ENCODE measurements around the gene CMTM1.

The CMTM1 gene

DNA sequence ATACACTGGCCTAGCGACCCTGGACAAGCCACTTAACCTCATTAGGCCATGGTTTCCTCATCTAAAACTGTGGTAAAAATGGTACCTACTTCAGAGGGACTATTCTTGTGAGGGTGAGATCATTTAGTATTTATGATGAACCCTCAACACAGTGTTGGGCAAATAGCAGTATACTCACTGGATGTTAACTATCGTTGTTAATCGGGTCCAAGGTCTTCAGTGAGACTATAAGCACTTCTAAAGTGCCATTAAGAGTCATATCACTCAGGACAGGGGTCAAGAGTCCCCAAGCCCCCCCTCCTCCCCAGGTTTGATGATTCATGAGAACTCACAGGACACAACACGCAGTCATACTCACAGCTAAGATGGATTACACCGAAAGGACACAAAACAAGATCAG, 27.3 kb upstream of the CMTM1 start:
- TF ChIP-seq, protein P1, sequence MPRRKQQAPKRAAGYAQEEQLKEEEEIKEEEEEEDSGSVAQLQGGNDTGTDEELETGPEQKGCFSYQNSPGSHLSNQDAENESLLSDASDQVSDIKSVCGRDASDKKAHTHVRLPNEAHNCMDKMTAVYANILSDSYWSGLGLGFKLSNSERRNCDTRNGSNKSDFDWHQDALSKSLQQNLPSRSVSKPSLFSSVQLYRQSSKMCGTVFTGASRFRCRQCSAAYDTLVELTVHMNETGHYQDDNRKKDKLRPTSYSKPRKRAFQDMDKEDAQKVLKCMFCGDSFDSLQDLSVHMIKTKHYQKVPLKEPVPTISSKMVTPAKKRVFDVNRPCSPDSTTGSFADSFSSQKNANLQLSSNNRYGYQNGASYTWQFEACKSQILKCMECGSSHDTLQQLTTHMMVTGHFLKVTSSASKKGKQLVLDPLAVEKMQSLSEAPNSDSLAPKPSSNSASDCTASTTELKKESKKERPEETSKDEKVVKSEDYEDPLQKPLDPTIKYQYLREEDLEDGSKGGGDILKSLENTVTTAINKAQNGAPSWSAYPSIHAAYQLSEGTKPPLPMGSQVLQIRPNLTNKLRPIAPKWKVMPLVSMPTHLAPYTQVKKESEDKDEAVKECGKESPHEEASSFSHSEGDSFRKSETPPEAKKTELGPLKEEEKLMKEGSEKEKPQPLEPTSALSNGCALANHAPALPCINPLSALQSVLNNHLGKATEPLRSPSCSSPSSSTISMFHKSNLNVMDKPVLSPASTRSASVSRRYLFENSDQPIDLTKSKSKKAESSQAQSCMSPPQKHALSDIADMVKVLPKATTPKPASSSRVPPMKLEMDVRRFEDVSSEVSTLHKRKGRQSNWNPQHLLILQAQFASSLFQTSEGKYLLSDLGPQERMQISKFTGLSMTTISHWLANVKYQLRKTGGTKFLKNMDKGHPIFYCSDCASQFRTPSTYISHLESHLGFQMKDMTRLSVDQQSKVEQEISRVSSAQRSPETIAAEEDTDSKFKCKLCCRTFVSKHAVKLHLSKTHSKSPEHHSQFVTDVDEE (CRISPR knock-in tag; IDR thresholded peaks at IDR 0.05), result no peak
- TF ChIP-seq ZNF70 (CRISPR knock-in tag; IDR thresholded peaks at IDR 0.05), result no peak
- no peak for TF ChIP-seq PPARA (CRISPR knock-in tag; IDR thresholded peaks at IDR 0.05; ENCODE audit: borderline replicate concordance)
- TF ChIP-seq, protein P2, sequence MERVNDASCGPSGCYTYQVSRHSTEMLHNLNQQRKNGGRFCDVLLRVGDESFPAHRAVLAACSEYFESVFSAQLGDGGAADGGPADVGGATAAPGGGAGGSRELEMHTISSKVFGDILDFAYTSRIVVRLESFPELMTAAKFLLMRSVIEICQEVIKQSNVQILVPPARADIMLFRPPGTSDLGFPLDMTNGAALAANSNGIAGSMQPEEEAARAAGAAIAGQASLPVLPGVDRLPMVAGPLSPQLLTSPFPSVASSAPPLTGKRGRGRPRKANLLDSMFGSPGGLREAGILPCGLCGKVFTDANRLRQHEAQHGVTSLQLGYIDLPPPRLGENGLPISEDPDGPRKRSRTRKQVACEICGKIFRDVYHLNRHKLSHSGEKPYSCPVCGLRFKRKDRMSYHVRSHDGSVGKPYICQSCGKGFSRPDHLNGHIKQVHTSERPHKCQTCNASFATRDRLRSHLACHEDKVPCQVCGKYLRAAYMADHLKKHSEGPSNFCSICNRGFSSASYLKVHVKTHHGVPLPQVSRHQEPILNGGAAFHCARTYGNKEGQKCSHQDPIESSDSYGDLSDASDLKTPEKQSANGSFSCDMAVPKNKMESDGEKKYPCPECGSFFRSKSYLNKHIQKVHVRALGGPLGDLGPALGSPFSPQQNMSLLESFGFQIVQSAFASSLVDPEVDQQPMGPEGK (CRISPR knock-in tag; IDR thresholded peaks at IDR 0.05; ENCODE audit: borderline replicate concordance), result no peak
- TF ChIP-seq BACH2 (CRISPR knock-in tag; IDR thresholded peaks at IDR 0.05; ENCODE audit: borderline replicate concordance), result no peak
- TF ChIP-seq, protein P3, sequence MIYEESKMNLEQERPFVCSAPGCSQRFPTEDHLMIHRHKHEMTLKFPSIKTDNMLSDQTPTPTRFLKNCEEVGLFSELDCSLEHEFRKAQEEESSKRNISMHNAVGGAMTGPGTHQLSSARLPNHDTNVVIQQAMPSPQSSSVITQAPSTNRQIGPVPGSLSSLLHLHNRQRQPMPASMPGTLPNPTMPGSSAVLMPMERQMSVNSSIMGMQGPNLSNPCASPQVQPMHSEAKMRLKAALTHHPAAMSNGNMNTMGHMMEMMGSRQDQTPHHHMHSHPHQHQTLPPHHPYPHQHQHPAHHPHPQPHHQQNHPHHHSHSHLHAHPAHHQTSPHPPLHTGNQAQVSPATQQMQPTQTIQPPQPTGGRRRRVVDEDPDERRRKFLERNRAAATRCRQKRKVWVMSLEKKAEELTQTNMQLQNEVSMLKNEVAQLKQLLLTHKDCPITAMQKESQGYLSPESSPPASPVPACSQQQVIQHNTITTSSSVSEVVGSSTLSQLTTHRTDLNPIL (CRISPR knock-in tag; IDR thresholded peaks at IDR 0.05; ENCODE audit: low read depth), result no peak
- ATAC-seq, result no peak

DNA sequence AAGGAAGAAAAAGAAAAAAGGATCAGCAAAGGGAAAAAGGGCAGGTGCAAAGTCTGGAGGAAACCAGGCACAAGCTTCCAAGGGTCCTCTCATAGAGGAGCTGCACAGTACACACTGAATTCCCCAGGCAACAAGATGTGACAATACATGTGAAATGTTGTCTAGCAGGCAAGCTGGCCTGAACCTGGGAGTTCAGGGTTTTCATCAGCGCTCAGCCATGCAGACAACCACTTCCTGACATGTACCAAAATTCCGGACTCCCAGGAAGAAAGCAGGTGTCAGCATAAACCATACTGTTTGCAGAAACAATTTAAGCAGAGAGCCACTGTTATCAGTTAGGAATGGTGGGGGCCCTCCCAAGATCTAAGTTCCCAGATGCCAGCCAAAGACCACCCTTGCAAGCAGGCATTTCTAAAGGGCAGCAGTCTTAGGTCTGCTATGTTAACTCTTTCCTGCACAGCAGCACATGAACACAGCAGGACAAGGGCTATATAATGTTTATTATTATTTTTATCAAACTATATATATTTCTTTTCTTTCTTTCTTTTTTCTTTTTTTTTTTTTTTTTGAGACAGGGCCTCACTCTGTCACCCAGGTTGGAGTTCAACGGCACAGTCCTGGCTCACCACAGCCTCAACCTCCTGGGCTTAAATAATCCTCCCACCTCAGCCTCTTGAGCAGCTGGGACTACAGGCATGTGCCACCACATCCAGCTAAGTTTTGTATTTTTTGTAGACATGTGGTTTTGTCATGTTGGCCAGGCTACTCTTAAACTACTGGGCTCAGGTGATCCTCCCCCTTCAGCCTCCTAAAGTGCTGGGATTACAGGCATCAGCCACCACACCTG, 26.4 kb upstream of the CMTM1 start:
- no peak for TF ChIP-seq RARB (CRISPR knock-in tag; IDR thresholded peaks at IDR 0.05)
- TF ChIP-seq, protein P4, sequence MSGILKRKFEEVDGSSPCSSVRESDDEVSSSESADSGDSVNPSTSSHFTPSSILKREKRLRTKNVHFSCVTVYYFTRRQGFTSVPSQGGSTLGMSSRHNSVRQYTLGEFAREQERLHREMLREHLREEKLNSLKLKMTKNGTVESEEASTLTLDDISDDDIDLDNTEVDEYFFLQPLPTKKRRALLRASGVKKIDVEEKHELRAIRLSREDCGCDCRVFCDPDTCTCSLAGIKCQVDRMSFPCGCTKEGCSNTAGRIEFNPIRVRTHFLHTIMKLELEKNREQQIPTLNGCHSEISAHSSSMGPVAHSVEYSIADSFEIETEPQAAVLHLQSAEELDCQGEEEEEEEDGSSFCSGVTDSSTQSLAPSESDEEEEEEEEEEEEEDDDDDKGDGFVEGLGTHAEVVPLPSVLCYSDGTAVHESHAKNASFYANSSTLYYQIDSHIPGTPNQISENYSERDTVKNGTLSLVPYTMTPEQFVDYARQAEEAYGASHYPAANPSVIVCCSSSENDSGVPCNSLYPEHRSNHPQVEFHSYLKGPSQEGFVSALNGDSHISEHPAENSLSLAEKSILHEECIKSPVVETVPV (CRISPR knock-in tag; IDR thresholded peaks at IDR 0.05), result no peak
- TF ChIP-seq, protein P5, sequence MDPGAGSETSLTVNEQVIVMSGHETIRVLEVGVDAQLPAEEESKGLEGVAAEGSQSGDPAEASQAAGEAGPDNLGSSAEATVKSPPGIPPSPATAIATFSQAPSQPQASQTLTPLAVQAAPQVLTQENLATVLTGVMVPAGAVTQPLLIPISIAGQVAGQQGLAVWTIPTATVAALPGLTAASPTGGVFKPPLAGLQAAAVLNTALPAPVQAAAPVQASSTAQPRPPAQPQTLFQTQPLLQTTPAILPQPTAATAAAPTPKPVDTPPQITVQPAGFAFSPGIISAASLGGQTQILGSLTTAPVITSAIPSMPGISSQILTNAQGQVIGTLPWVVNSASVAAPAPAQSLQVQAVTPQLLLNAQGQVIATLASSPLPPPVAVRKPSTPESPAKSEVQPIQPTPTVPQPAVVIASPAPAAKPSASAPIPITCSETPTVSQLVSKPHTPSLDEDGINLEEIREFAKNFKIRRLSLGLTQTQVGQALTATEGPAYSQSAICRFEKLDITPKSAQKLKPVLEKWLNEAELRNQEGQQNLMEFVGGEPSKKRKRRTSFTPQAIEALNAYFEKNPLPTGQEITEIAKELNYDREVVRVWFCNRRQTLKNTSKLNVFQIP (CRISPR knock-in tag; IDR thresholded peaks at IDR 0.05; ENCODE audit: borderline replicate concordance, low read depth), result no peak
- no peak for TF ChIP-seq GLIS3 (CRISPR knock-in tag; IDR thresholded peaks at IDR 0.05)
- no peak for TF ChIP-seq PPARA (CRISPR knock-in tag; IDR thresholded peaks at IDR 0.05; ENCODE audit: borderline replicate concordance)
- no peak for TF ChIP-seq ZFP30 (CRISPR knock-in tag; IDR thresholded peaks at IDR 0.05)
- TF ChIP-seq ZC3H10 (CRISPR knock-in tag; IDR thresholded peaks at IDR 0.05), result no peak
- no peak for TF ChIP-seq OSR1 (CRISPR knock-in tag; IDR thresholded peaks at IDR 0.05)
- no peak for TF ChIP-seq BACH2 (CRISPR knock-in tag; IDR thresholded peaks at IDR 0.05; ENCODE audit: borderline replicate concordance)
- TF ChIP-seq ZNF70 (CRISPR knock-in tag; IDR thresholded peaks at IDR 0.05), result no peak
- no peak for TF ChIP-seq ZNF8 (CRISPR knock-in tag; IDR thresholded peaks at IDR 0.05)
- no peak for TF ChIP-seq TCF4 (CRISPR knock-in tag; IDR thresholded peaks at IDR 0.05; ENCODE audit: borderline replicate concordance)
- no peak for ATAC-seq

DNA sequence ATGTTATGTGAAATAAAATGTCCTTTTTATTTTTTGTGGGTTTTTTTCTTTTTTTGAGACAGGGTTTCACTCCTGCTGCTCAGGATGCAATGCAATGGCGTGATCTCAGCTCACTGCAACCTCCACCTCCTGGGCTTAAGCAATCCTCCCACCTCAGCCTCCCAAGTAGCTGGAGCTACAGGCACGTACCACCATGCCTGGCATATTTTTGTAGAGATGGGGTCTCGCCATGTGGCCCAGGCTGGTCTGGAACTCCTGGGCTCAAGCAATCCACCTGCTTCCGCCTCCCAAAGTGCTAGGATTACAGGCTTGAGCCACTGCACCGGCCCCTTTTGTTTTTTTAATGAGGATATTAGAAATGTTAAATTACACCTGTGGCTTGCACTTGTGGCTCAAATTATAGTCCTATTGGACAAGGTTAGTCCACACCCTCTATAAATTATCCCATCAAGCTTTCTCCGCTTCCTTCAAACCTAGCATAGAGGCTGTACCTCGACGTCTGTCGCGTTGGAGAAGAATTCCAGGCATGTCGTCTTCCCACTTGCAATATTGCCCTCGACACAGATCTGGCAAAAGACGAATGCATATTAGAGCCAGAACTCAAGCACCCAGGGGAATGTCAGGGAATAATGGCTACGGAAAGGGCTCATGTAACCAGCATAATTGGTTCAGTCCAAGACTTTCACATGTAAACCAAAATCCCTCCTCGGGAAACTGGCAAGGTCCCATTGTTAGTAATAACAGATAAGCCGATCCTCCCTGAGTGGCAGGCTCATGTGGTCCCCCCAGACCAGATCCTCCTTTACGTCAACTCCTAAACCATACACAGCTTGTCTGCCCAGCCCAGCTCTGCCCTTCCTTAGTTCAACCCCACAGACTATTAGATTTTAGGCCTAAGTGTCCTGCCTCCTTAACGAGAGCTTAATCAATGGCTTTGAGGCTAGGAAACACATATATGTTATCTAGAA, 24.6 kb upstream of the CMTM1 start:
- ATAC-seq, result no peak
- TF ChIP-seq, protein P1 (CRISPR knock-in tag; IDR thresholded peaks at IDR 0.05), result no peak
